T1000 (cell line): ENCODE measurements around the gene SCN1B.
"Not testable (repeated sequence)": the region's sequence is repeated elsewhere in the genome, so short reads cannot be mapped to it uniquely, and the experiment has no call there.

Source experiments
- DNase-seq: peaks from one replicate; lab custom pipeline; 2025; ENCODE audit warnings: mixed read lengths; lab: John Stamatoyannopoulos, UW

Gene SCN1B

DNA sequence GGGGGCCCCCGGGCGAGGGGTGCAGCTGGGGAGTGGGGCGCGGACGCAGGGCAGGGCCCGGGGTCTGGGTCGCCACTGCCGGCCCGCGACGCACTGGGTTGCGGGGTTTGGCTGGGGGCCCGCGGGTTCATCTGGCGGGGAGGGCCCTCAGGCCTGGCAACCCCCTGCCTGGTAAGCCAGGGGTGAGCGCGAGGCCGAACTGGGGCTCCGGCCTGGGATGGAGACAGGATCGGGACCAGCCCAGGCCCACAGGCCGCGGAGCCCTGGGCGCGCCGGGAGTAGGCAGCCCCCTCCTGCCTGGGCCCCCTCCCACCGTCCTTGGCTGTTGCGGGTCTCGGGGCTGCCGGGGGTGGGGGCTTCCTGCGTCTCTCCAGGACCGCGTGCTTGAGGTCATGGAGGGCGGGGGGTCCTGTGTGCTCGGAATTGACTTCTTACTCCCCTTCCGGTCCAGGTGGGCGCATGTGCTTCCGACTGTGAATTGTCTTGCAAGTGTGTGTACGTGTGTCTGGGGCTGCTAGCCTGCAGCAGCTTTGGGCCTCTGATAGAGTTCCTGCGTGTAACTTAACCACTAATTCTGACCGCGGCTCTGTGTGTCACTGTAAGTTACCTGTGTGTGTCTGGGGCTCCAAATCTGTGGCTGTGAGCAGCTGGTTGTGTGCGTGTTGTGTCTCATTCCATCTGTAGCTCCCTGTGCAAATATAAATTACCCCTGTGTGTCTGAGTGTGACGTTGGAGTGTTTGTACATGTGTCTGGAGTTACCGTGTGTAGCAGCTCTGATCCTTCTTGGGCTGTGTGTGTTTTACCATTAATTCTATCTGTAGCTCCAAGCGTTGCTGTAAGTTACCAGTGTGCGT, 29.4 kb upstream of the SCN1B start:
- no peak for DNase-seq

DNA sequence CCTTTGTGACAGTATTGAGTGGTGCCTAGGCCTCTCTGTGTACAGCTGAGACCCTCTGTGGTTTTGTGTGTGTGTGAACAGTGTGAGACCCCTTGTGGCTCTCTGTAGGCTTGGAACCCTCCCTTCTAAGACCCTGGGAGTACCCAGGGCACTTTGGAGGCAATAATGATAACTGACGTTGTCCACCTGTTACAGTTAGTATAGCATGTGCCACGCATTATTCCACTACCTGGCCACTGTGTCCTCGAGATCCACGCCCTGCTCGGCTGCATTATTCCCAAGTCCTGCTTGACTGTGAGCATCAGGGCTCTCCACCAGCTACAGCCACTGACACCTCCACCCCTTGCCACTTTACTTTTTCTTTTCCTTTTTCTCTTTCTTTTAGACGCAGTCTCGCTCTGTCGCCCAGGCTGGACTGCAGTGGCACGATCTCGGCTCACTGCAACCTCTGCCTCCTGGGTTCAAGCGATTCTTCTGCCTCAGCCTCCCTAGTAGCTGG, 28.2 kb upstream of the SCN1B start:
- DNase-seq: no peak

DNA sequence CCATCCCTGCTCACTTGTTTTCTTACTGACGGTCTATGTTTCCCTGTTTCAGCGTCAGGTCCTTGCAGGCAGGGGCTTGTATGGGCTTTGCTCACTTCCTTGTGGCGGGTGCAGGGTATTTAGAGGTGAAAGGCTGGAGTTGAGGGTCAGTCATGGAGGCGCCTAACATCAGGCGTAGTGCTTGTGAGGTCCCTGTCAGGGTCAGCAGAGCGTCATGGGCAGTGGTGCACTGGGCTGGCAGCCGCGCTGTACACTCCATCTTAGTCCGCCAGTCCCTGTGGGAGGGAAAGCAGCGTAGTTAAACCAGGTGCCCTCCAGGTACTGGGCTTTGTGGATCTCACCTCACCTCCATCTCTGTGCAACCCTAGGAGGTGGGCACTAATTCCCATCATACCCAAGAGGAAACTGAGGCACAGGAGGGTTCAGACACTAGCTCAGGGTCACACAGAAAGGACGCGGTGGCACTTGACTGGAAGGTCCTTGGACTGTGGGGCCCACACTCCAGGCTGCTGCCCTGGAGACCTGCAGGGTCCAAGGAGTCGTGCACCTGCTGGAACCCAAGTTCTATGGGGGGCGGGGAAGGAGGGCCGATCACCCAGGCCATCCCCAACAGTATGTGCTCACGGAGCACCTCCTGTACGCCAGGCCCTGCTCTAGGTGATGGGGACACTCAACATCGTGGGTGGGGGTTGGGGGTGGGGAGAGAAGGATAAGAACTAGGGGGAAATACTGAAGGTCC, 25.6 kb upstream of the SCN1B start:
- no peak for DNase-seq

DNA sequence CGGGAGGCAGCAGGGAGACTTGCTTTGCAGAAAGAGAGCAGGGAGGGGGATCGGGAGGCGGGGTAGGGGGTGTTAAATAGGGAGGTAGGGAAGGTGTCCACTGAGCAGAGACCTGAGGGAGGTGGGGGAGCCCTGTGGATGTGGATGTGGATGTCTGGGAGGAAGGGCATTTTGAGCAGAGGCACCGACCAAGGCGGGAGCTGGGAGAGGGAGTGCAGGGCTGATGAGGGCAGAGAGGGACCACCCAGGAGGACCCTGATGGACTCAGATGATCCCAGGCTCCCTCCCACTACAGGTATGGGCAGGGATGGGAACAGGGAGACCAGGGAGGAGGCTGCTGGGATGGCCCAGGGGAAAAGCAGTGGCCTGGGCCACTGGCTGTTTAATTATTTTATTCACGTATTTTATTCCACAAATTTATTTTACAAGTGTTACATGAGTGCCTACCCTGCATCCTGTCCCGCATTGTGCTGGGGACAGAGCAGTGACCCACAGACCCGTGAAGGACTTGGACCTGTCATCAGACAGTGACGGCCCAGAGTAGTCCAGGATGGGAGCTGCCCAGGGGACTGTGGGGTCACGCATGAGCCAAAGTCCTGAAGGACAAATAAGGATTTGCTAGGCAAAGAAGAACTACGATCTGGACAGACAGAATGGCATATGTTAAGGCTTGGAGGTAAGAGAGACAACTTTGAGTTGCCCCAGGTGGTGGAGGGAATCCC, 24.9 kb upstream of the SCN1B start:
- no peak for DNase-seq

DNA sequence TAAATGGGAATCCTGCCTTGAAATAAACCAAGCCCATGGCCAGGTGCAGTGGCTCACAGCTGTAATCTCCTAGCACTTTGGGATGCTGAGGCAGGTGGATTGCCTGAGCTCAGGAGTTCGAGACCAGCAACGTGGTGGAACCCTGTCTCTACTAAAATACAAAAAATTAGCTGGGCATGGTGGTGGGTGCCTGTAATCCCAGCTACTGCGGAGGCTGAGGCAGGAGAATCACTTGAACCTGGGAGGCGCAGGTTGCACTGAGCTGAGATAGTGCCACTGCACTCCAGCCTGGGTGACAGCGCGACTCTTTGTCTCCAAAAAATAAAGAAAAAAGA, 24.3 kb upstream of the SCN1B start:
- DNase-seq: not testable (repeated sequence)

DNA sequence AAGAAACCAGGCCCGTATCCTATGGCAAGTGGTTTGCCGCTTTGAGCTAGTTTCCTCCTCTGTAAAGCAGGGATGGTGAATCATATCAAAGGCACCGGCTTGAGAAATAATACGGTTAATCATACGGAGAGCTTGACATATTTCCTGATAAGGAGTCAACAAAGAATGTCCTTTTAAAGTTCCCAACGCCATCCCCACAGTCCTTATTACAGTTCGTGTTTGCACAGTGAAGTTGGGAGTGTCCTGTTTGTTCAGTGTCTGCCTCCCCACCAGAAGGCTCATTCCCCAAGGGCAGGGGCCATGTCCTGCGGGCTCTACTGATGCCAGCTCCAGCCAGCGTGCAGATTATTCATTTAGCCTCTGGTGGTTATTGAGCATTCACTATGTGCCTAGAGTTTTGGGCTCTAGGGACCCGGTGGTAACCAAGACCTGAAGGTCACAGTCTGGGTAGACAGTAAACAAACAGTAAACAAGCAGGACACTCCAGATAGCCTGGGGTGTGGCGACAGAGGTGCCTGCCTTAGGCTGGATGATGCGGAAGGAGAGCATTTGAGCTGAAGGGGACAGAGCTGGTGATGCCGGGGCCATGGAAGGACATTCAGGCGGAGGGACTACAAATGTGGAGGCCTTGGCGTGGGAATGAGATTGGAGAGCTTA, 23.8 kb upstream of the SCN1B start:
- DNase-seq: peak; percentile 58

DNA sequence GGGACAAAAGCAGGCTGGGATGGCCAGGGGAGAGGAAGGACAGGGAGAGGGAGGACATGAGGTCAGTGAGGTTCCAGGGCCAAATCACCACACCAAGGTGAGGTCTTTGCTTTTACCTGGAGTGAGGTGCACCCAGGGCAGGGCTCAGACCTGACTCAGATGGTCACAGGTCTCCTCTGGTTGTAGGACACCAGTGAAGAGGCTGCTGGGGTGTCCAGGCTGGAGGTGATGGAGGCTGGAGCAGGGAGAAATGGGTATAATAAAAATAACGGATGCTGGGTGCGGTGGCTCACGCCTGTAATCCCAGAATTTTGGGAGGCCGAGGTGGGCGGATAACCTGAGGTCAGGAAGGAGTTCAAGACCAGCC, 23.3 kb upstream of the SCN1B start:
- no peak for DNase-seq

DNA sequence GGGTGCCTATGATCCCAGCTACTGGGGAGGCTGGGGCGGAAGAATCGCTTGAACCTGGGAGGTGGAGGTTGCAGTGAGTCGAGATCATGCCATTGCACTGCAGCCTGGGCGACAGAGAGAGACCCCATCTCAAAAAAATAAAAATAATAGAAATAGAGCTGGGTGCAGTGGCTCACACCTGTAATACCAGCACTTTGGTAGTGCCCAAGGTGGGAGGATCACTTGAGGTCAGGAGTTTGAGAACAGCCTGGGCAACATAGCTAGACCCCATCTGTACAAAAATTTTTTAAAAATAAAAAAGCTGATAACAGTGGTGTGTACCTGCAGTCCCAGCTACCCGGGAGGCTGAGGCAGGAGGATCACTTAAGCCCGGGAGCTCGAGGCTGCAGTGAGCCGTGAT, 22.8 kb upstream of the SCN1B start:
- DNase-seq: not testable (repeated sequence)

DNA sequence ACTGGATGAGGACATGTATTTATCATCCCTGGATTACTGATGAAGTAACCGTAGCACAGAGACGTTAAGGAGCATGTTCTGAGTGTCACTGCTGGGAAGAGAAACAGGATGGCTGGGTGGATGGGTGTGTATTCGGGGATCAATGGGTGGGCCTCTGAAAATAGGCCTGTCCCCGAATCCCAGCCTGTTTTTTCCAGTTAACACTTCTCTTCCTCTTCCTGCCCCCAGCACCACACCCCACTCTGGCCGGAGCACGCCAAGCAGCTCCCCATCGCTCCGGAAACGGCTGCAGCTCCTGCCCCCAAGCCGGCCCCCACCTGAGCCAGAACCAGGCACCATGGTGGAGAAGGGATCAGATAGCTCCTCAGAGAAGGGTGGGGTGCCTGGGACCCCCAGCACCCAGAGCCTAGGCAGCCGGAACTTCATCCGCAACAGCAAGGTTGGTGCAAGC, 21.4 kb upstream of the SCN1B start:
- no peak for DNase-seq

DNA sequence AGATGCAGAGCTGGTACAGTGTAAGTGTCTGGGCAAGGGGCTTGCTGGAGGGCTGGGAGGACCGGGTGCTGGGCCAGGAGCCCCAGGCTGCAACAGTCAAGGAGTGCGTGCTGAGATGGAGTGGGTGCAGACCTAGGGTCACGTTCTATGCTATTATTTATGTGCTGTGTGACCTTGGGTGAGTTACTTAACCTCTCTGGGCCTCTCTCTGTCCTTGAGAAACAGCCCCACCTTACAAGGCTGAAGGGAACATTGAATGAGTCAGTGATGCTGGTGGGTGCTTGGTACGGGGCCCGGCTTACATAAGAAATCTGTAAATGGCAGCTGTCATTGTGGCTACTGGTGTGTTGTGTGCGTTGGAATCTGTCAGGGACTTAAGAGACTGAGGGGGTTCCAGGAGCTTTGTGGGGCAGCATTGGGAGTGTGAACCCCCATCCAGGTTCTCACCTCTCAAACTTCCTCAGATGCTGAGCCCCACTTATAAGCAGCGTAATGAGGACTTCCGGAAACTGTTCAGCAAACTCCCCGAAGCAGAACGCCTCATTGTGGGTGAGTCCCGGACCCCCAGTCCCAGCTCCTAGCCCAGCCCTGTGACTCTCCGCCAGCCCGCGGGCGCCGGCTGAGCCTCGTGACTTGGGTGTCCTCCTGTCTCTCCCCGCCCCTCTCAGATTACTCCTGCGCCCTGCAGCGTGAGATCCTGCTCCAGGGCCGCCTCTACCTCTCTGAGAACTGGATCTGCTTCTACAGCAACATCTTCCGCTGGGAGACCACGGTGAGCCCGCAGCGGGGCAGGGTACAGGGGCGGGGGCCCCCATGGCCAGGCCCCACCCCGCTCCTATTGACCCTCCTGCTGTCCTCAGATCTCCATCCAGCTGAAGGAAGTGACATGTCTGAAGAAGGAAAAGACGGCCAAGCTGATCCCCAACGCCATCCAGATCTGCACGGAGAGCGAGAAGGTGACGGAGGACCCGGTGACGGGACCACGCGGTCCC, 20.6 kb upstream of the SCN1B start:
- DNase-seq: no peak

DNA sequence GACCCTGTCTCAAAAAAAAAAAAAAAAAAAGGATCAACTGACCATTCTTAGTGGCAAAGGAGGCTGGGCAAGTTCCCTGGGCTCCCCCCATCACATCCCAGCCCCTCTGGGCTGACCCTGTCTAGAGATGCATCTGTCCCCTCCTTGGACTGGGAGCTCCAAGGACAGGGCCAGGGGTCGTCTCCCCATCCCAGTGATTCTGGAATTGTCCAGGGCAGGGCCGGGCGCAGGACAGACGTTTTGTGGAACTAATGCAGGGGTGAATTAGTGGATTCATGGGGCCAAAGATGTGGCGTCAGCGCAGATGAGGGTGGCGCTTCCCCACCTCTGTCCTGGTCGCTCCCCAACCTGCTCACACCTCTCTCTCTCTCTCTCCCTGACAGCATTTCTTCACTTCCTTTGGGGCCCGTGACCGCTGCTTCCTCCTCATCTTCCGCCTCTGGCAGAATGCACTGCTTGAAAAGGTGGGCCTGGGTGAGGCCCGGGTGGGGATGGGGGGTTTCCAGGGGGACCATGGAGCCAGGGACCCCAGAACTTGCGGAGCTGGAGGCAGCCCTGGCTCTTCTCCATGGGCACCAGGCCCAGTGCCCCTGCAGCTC, 19.1 kb upstream of the SCN1B start:
- DNase-seq: no peak

DNA sequence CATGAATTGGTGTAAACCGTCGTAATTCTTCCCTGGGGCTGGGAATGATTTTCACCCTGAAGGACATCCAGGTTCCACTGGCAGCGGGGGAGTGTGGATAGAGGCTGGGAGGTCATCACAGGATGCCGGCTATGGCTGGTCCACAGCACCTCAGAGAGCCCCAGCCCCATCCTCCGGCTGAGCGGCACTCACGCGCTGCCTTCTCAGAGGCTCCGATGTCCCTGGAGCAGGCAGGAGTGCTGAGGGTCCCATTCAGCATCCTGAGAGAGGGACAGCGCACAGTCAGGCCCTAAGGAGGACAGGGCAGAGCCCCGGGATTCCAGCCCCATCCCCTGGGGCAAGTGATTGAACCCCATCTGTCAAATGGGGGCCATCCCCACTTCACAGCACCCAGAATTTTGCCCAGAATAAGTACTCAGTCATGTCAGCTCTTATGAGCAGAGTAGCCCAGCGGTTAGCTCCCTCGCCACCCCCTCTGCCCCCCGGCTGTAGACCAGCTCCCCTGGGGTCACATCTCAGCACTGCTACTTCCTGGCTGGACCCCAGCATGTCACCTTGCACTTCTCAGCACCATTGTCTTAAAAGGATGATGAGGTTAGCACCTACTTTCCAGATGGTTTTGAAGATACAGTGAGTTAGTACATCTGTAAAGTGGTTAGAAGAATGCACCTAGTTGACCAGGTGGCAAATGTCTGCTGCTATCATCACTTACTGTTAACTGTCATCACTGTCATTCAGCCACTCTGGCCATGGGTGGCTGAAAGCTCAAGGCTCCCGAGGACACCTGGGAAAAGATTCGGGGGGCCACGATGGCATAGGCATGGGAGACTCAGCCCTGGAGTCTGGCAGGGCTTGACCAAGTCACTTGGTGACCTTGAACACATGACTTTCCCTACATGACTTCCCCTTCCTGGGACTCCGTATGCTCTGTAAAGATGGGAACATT, 18.3 kb upstream of the SCN1B start:
- DNase-seq: no peak

DNA sequence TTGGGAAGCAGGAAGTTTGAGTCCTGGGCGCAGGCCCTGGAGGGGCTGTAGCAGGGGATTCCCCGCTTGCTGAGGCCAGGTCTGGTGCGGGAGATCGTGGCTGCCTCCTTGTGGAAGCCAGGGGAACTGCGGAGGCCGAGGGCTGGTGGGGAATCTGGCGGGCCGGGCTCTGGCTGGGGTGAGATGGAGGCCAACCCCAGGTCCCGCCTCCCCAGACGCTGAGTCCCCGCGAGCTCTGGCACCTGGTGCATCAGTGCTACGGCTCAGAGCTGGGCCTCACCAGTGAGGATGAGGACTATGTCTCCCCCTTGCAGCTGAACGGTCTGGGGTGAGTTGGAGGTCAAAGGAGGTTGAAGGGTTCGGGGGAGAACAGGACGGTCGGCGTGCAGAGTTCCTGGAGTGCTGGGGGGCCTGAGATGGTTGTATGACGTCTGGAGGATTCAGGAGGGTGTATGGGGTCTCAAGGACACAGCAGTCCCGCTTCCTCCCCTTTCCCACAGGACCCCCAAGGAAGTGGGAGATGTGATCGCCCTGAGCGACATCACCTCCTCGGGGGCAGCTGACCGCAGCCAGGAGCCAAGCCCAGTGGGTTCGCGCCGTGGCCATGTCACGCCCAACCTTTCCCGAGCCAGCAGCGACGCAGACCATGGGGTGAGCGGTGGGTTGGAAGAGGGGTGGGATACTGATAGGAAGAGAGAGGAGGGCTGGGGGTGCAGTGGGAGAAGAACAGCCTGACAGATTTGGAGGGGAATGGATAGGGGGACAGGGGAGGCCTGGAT, 17.0 kb upstream of the SCN1B start:
- DNase-seq: peak; percentile 52

DNA sequence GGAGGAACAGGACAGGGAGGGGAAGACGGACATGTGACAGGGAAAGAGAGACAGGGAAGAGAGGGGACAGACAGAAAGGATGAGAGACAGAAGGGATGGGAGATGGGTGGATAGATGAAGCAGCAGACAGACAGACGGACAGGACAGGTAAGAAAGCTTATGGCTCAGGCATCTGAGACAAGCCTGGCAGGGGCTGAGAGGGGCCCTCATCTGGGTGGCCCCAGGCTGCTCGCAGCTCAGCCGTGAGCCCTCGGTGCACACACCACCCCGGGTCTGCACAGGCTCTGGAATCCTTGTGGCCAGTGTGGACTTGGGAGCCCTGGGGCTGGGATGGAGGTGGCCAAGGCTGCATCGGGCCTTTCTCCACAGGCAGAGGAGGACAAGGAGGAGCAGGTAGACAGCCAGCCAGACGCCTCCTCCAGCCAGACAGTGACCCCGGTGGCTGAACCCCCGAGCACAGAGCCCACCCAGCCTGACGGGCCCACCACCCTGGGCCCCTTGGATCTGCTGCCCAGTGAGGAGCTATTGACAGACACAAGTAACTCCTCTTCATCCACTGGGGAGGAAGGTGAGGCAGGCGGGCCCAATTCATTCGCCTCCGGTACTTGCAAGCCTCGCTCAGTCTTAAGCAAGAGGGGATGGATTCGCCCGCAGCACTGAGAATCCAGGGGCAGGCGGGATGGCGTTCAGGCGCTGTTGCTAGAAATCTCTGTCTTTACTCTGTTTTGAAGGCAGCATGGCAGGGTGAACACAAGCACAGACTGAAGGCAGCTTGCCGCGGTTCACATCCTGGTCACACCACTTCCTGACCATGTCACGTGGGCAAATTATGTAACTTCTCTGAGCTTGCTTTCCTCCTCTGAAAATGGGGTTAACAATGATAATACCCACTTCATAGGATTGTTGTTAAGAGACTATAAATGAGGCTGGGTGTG, 16.2 kb upstream of the SCN1B start:
- no peak for DNase-seq

DNA sequence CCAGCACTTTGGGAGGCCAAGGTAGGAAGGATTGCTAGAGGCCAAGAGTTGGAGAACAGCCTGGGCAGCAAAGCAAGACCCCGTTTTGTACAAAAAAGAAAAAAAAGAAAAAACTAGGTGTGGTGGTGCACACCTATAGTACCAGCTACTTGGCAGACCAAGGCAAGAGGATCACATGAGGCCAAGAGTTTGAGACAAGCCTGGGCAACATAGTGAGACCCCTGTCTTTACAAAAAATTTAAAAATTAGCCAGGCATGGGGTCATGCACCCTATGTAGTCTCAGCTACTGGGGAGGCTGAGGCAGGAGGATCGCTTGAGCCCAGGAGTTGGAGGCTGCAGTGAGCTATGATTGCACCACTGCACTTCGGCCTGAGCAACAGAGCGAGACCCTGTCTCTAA, 15.5 kb upstream of the SCN1B start:
- DNase-seq: not testable (repeated sequence)

DNA sequence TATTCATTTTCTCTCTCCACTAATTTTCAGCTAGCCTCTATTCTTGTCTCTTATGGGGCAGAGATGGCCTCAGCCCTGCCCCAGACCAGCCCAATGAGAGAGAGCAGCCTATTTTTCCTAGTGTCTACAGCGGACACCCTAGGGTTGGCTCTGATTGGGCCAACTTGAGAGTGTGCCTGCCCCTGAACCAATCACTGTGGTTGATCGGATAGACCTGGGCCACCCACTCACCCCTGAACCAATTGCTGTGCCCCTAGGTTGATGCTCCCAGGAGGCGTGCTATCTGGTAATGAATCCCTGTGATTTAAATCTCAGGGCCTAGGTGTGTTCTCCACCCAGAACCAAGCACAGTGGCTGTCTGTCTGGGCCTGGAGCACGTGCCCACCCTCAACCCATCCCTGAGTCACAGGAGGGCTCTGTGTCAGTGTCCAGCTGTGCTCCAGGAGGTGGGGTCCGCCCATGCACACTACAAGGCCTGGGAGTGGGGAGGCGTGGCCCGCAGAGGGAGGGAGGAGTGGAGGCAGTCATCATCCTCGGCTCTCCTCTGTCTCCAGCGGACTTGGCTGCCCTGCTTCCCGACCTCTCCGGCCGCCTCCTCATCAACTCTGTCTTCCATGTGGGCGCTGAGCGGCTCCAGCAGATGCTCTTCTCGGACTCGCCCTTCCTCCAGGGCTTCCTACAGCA, 14.9 kb upstream of the SCN1B start:
- no peak for DNase-seq

DNA sequence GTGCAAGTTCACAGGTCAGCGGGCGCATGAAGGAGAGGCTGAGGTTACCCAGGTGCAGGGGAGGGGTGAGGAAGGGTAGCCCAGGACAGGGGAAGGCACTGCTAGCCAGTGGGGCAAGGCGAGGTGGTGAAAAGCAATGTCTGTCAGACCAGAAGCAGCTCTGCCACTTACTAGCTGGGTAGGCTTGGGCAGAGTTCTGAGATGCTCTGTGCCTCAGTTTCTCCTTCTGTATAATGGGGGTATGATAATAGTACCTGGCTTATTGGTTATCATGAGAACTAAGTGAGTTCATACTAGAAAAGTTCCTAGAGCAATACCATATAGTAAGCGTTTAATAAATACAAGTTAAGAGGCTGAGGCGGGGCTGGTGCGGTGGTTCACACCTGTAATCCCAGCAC, 14.3 kb upstream of the SCN1B start:
- no peak for DNase-seq
